Measurements from ENCODE around the gene DPP10.

Gene DPP10

DNA sequence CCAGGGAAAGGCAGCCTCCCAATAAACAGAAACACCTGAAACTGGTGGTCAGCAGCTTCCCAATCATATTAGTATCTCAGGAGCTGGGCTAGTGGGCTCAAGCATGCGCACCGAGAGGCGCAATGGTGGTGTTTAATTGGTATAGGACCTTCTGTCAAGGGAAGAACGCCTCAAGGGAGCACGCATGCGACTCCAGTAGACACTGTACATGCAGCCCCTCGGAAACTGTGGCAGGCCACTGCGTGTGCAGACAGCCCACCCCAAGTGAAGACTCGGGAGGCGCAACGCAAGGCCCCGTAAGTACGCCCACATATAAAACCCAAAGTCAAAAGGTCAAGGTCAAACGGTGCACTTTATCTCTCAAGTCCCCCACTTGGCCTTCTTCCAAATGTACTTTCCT, 1405.8 kb downstream of the DPP10 start:
- DNase-seq (ENCODE audit: low spot score) = no peak
- CTCF ChIA-PET = no interaction called here
- TF ChIP-seq, protein P1, sequence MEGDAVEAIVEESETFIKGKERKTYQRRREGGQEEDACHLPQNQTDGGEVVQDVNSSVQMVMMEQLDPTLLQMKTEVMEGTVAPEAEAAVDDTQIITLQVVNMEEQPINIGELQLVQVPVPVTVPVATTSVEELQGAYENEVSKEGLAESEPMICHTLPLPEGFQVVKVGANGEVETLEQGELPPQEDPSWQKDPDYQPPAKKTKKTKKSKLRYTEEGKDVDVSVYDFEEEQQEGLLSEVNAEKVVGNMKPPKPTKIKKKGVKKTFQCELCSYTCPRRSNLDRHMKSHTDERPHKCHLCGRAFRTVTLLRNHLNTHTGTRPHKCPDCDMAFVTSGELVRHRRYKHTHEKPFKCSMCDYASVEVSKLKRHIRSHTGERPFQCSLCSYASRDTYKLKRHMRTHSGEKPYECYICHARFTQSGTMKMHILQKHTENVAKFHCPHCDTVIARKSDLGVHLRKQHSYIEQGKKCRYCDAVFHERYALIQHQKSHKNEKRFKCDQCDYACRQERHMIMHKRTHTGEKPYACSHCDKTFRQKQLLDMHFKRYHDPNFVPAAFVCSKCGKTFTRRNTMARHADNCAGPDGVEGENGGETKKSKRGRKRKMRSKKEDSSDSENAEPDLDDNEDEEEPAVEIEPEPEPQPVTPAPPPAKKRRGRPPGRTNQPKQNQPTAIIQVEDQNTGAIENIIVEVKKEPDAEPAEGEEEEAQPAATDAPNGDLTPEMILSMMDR (conservative IDR thresholded peaks at IDR 0.05; ENCODE audit: low read depth) = no peak
- POLR2A ChIA-PET (ENCODE audit: low non-redundant PET) = no interaction called here
- no peak overlapping the region for H3K27ac ChIP-seq

DNA sequence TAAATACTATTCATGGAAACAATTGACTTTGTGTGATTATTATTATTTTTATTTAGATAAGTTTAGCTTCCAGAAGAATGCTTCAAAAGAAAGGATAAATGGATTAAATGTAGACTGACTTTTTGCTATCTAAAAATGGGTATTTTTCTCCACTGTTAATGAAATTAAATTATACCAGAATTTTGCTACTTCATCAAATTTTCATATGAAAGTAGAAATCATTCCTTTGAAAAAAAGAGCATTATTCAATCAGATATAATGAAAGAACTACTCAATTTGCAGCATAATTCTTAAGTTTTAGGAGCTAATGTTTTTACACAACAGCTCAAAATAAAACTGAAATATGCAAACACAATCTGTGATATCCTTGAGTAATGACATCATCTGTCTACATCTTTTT, 1424.6 kb downstream of the DPP10 start:
- DNase-seq (ENCODE audit: low spot score) = no peak
- no peak overlapping the region for H3K27ac ChIP-seq
- ChIA-PET CTCF (no interaction called here), POLR2A (ENCODE audit: low non-redundant PET) (no interaction called here)
- TF ChIP-seq, protein P1 (conservative IDR thresholded peaks at IDR 0.05; ENCODE audit: low read depth) = no peak

DNA sequence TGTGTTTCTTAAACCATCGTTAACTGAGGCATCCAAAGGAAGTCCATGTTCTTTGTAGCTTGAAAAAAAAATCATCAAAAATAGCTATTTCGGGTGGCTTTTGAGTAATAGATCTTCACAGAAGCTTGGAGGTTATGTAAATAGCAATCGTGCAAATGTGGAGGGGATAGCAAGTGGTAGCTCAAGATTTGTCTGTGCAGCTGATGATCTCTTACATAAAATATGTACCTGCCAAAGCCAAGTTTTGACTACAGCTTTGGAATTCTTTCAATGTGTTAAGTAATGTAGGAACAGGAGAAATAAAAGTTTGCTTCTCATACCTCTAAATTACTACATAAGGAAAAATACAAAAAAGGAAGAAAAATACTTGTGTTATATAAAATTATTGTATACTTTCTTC, 1432.0 kb downstream of the DPP10 start:
- no peak overlapping the region for H3K27ac ChIP-seq
- TF ChIP-seq, protein P1 (conservative IDR thresholded peaks at IDR 0.05; ENCODE audit: low read depth) = no peak
- no peak for DNase-seq (ENCODE audit: low spot score)
- ChIA-PET POLR2A (ENCODE audit: low non-redundant PET) (no interaction called here), CTCF (interaction anchor here (0.7 kb wide), 1 partner anchor 1323 kb away, joined by 4 read pairs; no protein-coding TSS in a partner anchor)

DNA sequence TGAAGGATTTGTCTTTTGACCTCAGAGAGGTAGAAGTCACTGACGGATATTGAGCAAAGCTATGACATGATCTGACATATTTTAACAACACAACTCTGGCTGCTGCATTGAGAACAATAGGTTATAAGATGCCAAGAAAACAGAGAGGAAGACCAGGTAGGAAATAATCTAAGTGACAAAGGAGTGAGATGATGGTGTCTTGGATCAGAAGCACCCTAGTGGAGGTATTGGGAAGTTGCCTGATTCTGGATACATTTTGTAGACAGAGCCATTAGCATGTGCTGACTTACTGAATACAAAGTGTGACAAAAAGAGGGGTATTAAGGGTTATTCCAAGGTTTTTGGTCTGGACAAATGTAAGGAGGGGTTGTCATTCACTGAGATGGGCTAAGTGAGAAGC, 1438.1 kb downstream of the DPP10 start:
- DNase-seq (ENCODE audit: low spot score) = peak; percentile 1
- TF ChIP-seq, protein P1 (conservative IDR thresholded peaks at IDR 0.05; ENCODE audit: low read depth) = no peak
- H3K27ac ChIP-seq = no peak overlapping the region
- POLR2A ChIA-PET (ENCODE audit: low non-redundant PET) = no interaction called here
- CTCF ChIA-PET = interaction anchor here (0.6 kb wide), 1 partner anchor 349 kb away, joined by 4 read pairs; no protein-coding TSS in a partner anchor

DNA sequence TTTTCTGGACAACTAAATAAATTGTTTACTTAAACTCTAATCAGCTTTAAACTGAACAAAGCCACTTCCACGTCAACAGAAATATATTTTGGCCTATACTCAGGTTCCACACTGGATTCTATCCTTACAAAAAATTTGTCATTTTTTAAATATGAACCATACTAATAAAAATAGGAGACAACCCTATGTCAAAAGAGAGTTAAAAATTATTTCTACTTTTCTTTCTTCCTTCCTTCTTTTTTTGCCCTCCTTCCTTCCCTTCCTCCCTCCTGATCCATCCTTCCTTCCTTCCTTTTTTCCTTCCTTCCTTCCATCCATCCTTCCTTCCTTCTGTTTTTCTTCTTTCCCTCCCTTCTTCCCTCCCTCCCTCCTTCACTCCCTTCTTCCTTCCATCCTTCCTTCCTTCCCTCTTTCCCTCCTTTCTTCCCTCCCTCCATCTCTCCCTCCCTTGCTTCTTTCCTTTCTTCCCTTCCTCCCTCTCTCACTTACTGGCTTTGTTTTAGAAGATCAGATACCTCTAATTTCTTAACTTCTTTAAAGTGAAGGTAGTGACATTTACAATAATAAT, 1444.9 kb downstream of the DPP10 start:
- DNase-seq (ENCODE audit: low spot score) = no peak
- ChIA-PET POLR2A (ENCODE audit: low non-redundant PET) (no interaction called here), CTCF (interaction anchor here (0.6 to 0.7 kb wide), 3 partner anchors 22 to 1907 kb away, joined by 3 to 5 read pairs (median 4); no protein-coding TSS in a partner anchor)
- no peak overlapping the region for H3K27ac ChIP-seq
- TF ChIP-seq, protein P1 (conservative IDR thresholded peaks at IDR 0.05; ENCODE audit: low read depth) = no peak
